ENCODE measurements around the gene PSMC3.

Gene PSMC3

GRCh38 chr11:47375020-47375419 is 51.2 kb downstream of the PSMC3 start:
- peak; percentile 63 for DNase-seq

GRCh38 chr11:47374720-47375019 is 51.6 kb downstream of the PSMC3 start:
- no peak for DNase-seq

- peak; percentile 89 for DNase-seq
These were observed 52.1 kb downstream of the PSMC3 start for GRCh38 chr11:47373876-47374719.

GRCh38 chr11:47372422-47372821 is 53.8 kb downstream of the PSMC3 start:
- no peak for DNase-seq

- no peak for DNase-seq
These were observed 56.6 kb downstream of the PSMC3 start for GRCh38 chr11:47369676-47370075.
